ENCODE measurements around the gene HYAL1. TPM values are rescaled to one million over a fixed set of nuclear protein-coding genes. Genes with fewer than 3 reads are reported as not detected.

The HYAL1 gene
- total RNA-seq, 1 donor from 2014 or later = not detected

- no peak for TF ChIP-seq CTCF (IDR thresholded peaks at IDR 0.05; ENCODE audit: insufficient read depth, low read length, poor library complexity, severe bottlenecking)
- Histone ChIP-seq H3K36me3 (ENCODE audit: control insufficient read depth, insufficient read depth, low read length) (no peaks in the 10 kb centered on the region), H3K4me3 (ENCODE audit: low read depth, low read length) (peak overlapping the region; percentile 37), H3K27me3 (ENCODE audit: control insufficient read depth, insufficient read depth, low read length) (no peaks in the 10 kb centered on the region)
- DNase-seq (ENCODE audit: low read depth) = no peak
These were observed 36.0 kb downstream of the HYAL1 start for GRCh38 chr3:50267280-50267913.

GRCh38 chr3:50266836-50267235, 36.5 kb downstream of the HYAL1 start:
- H3K27me3 ChIP-seq (ENCODE audit: control insufficient read depth, insufficient read depth, low read length) = no peaks in the 10 kb centered on the region
- DNase-seq (ENCODE audit: low read depth) = no peak
- peak overlapping the region; percentile 37 for H3K4me3 ChIP-seq (ENCODE audit: low read depth, low read length)
- TF ChIP-seq CTCF (IDR thresholded peaks at IDR 0.05; ENCODE audit: insufficient read depth, low read length, poor library complexity, severe bottlenecking) = no peak
- H3K36me3 ChIP-seq (ENCODE audit: control insufficient read depth, insufficient read depth, low read length) = no peaks in the 10 kb centered on the region

- Histone ChIP-seq H3K4me3 (ENCODE audit: low read depth, low read length) (no peak overlapping the region), H3K36me3 (ENCODE audit: control insufficient read depth, insufficient read depth, low read length) (no peaks in the 10 kb centered on the region), H3K27me3 (ENCODE audit: control insufficient read depth, insufficient read depth, low read length) (no peaks in the 10 kb centered on the region)
- no peak for DNase-seq (ENCODE audit: low read depth)
- no peak for TF ChIP-seq CTCF (IDR thresholded peaks at IDR 0.05; ENCODE audit: insufficient read depth, low read length, poor library complexity, severe bottlenecking)
These were observed 37.4 kb downstream of the HYAL1 start for GRCh38 chr3:50266017-50266416.

DNA sequence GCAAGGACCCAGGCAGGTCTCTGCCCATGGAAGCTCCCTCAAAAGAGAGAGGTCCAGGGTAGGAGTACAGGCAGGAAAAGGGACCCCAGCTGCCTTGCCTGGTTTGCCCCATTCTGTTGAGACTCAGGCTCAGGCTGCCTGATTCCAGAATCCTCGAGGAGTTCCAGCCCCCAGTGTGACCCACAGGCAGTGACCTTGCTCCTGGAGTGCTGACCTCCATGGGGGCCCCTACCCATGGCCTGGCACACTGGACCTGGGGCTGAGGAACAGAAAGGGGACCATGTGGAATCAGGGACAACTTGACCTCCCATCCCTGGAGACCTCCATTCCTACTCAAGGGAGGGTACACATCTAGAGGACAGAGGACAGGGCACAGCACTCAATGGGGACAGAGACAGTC, 37.8 kb downstream of the HYAL1 start:
- Histone ChIP-seq H3K27me3 (ENCODE audit: control insufficient read depth, insufficient read depth, low read length) (no peaks in the 10 kb centered on the region), H3K36me3 (ENCODE audit: control insufficient read depth, insufficient read depth, low read length) (no peaks in the 10 kb centered on the region), H3K4me3 (ENCODE audit: low read depth, low read length) (no peak overlapping the region)
- DNase-seq (ENCODE audit: low read depth) = no peak
- no peak for TF ChIP-seq CTCF (IDR thresholded peaks at IDR 0.05; ENCODE audit: insufficient read depth, low read length, poor library complexity, severe bottlenecking)

GRCh38 chr3:50264964-50265485, 38.3 kb downstream of the HYAL1 start:
- DNase-seq (ENCODE audit: low read depth) = peak; percentile 32

More at GRCh38 chr3:50264964-50265485, 38.3 kb downstream of the HYAL1 start:
- Histone ChIP-seq H3K36me3 (ENCODE audit: control insufficient read depth, insufficient read depth, low read length) (no peaks in the 10 kb centered on the region), H3K4me3 (ENCODE audit: low read depth, low read length) (no peak overlapping the region), H3K27me3 (ENCODE audit: control insufficient read depth, insufficient read depth, low read length) (no peaks in the 10 kb centered on the region)
- no peak for TF ChIP-seq CTCF (IDR thresholded peaks at IDR 0.05; ENCODE audit: insufficient read depth, low read length, poor library complexity, severe bottlenecking)
